Sigmoid colon (tissue), 3 donors: Measurements from ENCODE around the gene MSLN.

Experiments
- CTCF ChIP-seq, 4 experiments: fragments of 450-650 bp in 3 of 4; fragments of 200-600 bp in 1 of 4; IDR thresholded peaks; one replicate each; pipeline ENCODE4 v1.5.1; 2016 to 2019; ENCODE audit warnings: antibody characterized with exemption in 4 of 4, mild to moderate bottlenecking in 3 of 4, moderate library complexity in 2 of 4
- POLR2A ChIP-seq, 2 donors: fragments of 450-650 bp; IDR thresholded peaks; one replicate each; pipeline ENCODE4 v1.6.1; 2016; ENCODE audit warnings: antibody characterized with exemption in 2 of 2, mild to moderate bottlenecking in 2 of 2, moderate library complexity in 2 of 2

- TF ChIP-seq CTCF (IDR thresholded peaks at IDR 0.05) (no peak), POLR2A (IDR thresholded peaks at IDR 0.05) (no peak)
Observed at GRCh38 chr16:763369-764183, 3.0 kb downstream of the MSLN start.
